GM21619 (cell line): Measurements from ENCODE around the gene FGF7.
"Not testable (repeated sequence)": the region's sequence is repeated elsewhere in the genome, so short reads cannot be mapped to it uniquely, and the experiment has no call there.

Experiments
- ATAC-seq: cut with Tn5 transposase; IDR thresholded peaks from one replicate; pipeline ENCODE4 v1.9.1; 2021; ENCODE audit not compliant: unreplicated experiment

The FGF7 gene

DNA sequence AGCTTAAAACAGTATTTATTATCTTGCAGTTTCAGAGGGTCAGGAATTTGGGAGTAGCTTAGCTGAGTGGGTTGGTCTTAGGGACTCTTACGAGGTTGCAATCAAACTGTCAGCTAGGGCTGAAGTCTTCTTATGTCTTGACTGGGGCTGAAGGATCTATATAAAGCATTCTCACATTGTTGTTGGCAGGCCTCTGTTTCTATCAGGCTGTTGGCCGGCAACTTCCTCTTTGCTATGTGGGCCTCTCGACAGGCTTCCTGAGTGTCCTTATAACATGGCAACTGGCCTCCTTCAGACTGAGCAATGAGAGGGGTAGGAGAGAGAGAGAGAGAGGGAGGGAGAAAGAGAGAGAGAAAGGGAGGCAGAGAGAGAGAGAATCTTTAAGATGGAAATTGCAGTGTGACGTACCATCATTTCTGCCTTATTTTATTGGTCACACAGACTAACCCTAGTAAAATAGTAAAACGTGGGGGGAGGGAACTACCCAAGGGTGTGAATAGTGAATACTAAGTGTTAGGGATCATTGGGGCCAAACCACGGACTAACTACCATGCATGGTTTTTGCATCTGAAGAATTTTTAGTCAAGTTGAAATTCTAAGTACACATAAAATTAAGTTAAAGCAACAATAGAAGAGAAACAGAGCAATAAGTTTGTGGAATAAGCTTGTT lies 16.1 kb downstream of the FGF7 start:
- ATAC-seq, result peak; percentile 85

DNA sequence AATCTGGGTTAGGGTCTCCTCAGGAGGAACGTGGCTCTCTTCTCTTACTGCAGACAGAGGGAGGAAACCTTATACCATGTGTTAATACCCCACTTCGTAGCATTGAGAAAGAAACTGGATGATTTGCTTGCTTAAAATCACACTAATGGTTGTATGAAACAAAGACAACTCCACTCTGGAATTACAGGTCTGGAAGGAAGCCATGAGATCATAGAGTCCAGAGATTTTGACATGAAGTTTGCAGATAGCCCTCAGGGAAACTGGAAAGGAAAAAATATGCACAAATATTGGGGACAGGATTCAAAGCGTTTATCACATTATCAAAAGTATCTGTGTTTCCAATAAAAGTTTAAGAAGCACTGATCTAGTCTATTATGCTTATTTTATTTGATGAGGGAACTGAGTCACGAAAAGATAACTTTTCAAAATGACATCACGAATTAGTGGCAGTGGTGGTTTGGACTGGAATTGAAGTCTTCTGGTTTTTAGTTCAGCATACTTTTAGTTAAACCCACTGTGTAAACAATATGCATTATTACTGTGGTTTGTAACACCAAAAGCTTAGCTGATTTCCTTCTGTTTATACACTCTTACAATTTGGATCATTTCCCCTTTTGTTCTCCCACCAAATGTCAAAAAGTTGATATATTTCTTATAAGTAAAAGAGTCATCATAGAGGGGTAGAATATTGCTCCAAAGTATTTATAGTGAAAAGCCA lies 16.8 kb downstream of the FGF7 start:
- ATAC-seq, result no peak

DNA sequence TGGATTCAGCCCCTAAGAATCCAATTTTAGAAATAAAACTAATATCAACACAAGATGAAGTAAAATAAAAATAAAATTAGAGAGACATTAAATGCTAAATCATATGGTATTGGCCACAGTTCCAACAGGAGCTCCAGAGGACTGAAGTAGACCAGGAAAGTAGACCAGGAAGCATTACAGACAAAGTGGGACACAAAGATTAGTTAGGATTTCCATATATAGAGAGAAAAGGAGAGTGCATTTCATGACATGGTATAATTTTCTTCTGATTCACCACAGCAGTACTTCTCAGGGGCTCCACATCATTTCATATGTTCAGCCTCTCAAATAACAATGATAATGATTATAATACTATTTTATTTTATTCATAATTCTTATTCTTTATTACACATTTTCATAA lies 18.3 kb downstream of the FGF7 start:
- no peak for ATAC-seq

DNA sequence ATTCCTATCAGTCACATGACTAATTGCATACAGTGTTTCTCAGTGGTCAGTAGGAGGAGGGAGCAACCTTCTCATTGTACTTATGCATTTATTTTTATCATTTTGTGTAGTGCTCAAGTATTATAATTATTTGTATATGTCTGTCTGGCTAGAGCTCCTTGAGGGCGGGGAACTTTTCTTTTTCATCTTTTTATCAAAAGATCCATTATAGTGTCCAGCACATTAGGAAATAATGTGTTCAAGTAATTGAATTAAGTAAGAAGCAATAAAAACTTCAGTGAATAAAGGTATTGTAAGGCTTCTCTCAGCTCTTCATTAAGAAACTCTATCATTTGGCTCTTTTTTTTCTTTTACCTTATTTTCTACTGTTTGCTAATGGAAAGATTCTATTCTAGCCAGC lies 18.8 kb downstream of the FGF7 start:
- ATAC-seq, result no peak

DNA sequence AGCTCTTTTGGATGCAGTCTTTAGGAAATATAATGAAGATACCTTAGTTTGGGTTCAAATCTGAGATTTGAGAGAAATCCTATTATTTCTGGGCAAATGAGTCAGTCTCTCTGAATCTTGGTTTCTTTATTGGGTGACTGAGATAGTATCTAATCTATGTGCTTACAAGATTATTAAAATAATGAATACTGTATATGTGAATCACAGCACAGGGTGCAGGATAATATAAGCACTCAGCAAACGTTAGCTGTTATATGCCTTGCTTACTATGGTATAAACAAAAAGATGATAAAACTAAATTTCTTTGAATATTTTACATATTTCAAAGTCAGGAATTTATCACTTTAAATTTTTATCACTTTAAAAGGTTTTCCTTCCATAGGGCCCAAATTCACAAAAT lies 29.6 kb downstream of the FGF7 start:
- ATAC-seq, result no peak

DNA sequence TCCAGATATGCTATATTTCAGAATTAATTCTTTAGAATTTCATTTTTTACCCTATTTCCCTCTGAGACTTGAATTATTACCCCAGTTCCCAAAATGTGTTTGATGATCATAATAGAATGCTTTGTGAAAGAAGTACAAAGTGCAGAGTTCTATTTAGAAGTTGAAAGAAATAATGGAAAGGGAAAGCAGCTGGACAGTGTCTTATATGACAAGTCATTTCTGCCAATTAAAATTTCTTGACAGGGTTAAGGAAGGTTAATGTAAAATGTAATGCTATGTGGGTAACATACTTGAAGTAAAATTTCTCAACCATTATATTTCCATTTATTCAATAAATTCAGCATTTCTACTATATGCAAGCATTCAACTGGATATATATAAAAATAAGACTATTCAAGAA lies 33.1 kb downstream of the FGF7 start:
- no peak for ATAC-seq

DNA sequence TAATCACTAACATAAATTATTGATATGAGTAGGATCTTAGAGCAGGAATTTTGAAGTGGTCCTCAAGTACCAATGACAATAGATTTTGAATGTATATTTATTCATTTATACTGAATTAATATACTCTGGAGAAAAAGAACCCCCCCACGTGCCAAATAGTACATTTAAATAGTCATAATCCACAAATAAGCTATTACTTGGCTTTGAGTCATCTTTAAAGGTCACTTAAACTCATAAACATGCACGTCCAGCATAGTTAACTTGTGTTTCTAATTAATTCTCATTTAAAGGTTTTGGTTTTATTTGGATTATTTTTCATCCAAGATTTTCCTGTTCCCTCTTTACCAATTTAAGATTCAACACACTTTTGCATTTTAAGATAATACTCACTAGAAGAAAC lies 35.1 kb downstream of the FGF7 start:
- ATAC-seq, result no peak

DNA sequence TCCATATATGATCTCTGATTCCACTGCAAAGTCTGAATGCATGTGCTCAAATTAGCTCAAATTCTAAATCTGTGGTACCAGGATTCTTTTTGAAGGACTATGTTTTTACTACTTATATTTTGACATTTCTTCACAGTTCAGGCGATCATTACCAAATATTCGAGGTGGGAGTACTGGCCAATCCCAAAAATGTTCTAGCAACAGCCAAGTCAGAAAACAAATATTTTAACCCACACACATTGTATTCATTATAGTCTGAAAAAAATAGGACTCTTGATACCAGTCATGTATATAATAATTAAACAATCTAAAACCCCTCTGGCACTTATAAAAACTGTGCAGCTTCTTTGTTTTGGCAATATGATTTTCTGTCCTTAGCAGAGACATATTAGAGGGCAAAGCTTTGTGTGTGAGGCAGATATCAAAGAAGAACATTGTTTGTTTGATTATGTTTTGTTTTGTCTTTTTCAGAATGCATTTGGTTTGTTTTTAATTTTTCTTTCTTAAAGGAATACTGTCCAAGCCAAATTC lies 37.4 kb downstream of the FGF7 start:
- no peak for ATAC-seq

DNA sequence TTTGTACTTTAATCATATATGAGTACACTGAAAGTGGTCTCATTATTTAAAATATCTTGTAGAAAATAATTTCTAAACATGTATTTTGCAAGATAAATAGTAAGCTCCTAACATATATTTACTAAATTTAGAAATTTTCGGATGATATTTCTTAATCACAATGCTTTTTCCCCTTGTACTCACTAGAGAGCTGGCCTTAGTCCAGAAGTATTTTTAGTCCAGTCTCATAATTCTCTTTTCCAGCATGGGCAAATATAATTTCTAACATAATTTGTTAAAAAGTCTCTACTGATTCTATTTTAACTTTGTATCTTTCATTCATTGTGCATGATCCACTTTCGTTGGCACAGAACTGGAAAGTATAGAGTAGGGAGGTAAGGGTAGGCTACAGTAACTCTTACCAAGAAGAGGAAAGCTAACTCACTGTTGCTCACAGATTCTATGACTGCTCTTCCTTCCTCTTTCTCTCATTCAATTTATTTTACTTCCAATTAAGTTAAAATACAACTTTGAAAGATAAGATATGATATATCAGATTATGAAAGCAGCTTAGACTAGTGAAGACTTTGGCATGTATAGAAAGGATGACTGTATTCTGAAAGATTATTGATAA lies 39.3 kb downstream of the FGF7 start:
- ATAC-seq, result no peak

DNA sequence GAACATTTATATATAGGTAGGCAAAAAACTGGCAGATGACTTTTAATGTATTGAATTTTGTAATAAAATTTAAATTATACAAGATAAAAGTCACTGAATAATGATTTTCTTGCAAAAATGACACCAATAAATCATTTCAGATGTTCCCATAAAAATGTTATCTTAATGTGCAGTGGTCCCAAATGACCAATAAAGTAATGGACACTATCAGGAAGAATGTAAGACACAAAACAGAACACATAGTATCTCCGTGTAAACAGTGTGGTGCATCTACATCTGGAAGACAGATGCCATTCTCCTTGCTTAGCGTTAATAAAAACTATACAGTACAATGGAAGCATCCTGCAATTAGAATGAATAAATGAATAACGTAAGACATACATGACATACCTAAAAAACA lies 41.5 kb downstream of the FGF7 start:
- no peak for ATAC-seq

DNA sequence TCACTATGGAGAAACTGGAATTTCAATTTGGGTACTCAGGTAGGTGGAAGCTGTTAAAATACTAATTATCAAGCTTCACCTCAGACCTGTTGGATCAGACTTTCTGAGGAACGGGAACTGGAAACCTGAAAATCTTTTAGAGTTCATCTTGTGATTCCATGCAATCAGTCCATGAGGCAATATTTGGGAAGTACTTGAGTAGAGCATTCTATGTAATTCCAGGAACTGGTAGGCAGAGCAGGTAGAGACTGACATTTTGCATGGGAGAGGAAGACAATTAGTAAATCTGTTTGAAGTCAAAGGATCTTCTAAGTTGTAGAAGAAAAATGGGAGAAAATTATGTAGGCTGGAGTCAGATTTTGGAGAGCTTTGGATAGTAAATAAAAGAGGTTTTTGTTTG lies 43.1 kb downstream of the FGF7 start:
- no peak for ATAC-seq

DNA sequence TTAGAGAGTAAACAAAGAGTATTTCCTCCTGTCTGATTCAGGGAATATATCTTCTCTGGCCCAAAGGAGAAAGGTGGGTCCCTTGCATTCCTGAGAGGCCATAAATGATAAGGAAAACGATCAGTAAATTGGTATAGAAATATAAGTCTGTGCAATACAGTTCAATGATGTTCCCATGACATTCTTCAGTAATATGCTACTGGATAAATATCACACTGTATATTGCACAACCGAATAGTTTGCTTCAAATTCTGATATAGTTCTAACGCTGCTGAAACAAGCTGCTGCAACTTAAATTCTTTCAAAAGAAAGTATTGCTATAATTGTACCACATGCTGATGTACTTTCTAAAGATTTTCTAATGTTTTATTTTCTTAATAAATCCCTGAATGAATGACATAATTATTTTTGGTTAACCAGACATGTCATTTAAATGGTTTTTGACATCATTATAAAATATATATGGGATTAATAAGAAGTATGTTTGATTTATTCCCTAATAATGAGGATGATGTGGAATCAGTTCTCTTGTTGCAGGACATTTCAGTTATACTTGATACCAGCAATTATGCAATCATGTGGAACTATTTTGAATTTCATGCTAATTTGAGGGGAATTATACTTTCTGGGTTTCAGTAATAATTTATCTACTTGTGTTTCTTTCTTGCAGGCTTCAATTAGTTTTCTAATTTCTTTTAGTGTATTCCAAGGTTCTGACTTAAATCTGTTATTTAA lies 44.9 kb downstream of the FGF7 start:
- ATAC-seq, result no peak

DNA sequence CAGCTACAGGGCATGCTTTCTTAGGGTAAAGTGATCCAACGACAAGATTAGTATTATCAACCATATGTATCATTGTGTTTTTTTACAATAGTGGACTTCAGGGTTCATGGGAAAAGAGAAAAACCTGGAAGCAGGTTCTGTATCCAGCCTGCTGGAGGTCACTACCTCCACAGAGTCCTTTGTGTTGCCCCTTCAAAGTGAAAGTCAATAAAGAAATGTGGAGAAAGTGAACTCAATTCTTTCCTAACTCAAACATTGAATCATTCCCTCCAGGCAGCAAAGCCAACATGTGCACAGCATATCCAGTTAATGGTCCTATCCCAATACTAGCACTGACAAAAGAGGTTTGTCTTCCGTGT lies 45.4 kb downstream of the FGF7 start:
- no peak for ATAC-seq

DNA sequence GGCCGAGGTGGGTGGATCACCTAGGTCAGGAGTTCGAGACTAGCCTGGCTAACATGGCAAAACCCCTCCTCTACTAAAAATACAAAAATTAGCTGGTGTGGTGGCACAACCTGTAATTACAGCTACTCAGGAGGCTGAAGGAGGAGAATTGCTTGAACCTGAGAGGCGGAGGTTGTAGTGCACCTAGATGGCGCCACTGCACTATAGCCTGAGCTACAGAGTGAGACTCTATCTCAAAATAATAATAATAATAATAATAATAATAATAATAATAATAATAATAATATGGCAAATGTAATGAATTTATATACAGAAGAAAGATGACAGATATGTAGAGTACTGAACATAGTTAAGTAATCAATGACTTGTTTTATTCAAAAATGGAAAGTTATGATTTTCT lies 48.2 kb downstream of the FGF7 start:
- not testable (repeated sequence) for ATAC-seq

DNA sequence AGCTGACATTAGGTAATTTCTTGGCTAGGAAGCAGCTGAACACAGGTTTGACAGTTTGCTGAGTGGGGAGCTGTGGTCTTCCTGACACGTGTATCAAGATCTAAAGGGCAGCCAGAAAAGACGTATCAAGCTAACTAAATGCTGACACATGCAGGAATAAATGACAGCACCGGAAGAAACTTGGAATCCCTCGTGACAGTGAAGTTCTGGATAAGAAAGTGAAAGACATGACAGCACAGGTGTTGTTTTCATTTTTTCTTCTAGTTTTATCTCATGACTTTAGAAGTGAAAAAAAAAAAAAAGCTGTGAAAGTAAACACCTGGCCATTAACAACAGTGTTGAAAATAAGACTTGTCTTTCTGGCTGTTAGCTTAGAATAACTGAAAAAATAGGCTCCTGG lies 48.7 kb downstream of the FGF7 start:
- peak; percentile 42 for ATAC-seq

DNA sequence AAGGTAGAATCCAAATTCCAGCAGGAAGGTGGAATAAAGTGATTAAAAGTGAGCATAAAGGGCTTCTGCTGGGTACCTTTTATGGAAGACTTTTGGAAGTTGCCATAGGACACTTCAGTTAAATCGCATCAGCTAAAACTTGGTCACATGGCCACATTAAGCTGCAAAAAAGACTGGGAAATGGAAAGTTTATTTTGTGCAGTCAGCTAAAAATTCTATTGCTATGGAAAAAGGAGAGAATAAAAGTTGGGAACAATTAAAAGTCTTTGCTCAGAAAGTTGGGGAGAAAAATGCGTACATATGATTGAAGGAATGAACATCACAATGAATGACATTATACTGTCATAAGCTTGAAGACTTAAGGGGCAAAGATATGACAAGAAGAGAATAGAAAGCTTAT lies 49.3 kb downstream of the FGF7 start:
- no peak for ATAC-seq

DNA sequence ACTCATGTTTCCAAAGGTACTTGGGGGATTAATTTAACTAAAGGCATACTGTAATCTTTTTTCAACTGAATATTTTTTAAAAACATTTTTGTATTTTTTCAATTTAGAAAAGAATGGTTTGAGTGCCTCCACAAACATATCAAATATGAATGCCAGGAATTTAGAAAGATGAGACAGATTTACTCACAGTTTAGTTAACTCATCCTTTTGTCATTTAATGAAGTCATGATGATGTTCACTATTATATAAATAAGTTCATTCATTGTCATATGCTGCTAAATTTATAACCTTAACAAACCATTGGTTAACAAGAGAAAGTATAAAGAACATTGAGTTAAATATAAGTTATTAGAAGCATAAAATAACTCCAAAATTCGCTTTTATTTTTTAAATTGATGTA lies 50.0 kb downstream of the FGF7 start:
- no peak for ATAC-seq

DNA sequence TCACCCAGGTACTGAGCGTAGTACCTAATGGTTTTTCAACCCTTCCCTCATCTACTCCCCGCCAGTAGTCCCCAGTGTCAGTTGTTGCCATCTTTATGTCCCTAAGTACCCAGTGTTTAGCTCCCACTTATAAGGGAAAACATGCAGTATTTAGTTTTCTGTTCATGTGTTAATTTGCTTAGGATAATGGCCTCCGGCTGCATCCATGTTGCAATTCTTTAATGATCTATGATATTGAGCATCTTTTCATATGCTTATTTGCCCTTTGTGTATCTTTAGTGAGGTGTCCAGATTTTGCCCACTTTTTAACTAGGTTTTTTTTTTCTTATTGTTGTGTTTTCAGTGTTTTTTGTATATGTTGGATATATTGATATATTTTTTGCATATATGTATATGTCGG lies 55.0 kb downstream of the FGF7 start:
- ATAC-seq, result not testable (repeated sequence)

DNA sequence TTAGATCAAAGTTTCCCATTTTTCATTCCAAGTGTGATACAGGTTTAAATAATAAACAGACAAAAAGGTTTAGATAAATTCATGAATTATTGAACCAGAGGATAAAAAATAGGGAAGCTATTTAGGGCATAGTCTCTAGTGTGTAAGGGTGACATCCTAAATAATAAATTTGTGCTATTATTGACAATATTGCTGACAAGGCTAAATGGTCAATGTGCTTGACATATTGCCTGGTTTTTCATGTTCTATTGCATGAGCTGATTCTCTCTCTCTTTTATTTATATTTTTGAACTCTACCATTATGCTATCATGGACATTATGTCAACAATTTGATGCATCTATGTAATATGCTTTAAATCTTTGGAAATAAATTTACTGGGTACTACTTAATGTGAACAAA lies 55.9 kb downstream of the FGF7 start:
- not testable (repeated sequence) for ATAC-seq

DNA sequence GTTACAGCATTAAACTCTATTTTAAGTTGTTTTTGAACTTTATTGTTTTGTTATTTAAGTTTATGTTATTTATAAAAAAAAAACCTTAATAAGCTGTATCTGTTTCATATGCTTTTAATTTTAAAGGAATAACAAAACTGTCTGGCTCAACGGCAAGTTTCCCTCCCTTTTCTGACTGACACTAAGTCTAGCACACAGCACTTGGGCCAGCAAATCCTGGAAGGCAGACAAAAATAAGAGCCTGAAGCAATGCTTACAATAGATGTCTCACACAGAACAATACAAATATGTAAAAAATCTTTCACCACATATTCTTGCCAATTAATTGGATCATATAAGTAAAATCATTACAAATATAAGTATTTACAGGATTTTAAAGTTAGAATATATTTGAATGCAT lies 62.4 kb downstream of the FGF7 start:
- not testable (repeated sequence) for ATAC-seq

DNA sequence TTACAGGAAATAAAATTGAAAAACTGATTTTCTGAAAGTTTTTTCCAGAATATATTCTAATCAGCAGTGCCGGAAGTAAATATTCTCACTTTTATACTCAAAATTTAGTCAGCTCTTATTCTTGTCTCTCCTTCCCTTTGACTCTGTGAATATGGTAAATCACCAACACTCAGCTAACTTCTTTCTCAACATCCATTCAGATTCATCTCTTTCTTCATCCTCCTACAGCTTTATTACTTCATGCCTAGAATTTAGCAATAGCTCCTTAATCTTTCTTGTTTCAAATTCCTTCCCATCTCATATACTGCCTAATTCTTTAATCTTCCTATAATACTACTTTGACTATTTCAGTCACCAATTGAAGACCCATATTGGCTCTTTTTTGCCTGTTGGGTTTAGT lies 67.9 kb downstream of the FGF7 start:
- no peak for ATAC-seq

DNA sequence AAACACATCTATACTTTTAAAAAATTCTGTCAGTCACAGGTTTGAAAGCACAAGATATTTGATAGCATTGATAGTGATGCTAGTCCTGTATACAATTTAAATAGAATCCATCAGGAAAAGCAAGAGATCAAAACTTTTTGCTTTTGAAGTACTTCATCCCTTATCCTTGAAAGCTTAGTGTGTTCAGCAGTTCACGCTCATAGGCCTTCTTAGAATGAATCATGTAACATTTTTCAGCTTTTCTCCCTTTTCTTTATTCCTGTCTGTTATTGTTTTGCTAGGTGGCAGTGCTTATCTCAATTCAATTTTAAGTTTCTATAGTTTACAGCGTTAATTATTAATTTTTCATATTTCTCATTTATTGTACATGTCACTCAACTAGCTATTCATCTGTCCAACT lies 69.1 kb downstream of the FGF7 start:
- ATAC-seq, result no peak
